Measurements from ENCODE around the gene SERPINB1.

DNA sequence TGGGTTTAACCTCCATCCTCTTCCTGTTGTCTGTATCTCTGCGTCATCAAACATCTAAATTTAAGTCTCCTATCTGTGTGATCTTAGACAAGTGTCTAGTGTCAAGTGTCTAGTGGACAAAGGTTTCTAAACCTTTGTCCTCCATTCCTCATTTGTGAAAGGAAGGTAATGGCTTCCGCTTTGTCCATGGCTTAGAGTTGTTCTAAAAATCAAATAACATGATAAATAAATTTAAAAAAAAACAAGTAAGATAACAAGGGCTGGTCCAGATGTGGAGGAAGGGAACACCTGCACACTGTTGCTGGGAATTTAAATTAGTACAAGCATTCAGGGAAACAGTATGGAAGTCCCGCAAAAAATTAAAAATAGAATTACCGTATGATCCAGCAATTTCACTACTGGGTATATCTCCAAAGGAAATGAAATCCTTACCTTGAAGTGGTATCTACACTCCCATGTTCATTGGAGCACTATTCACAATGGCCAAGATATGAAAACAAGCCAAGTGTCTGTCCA, 17.6 kb upstream of the SERPINB1 start:
- TF ChIP-seq, protein P1, sequence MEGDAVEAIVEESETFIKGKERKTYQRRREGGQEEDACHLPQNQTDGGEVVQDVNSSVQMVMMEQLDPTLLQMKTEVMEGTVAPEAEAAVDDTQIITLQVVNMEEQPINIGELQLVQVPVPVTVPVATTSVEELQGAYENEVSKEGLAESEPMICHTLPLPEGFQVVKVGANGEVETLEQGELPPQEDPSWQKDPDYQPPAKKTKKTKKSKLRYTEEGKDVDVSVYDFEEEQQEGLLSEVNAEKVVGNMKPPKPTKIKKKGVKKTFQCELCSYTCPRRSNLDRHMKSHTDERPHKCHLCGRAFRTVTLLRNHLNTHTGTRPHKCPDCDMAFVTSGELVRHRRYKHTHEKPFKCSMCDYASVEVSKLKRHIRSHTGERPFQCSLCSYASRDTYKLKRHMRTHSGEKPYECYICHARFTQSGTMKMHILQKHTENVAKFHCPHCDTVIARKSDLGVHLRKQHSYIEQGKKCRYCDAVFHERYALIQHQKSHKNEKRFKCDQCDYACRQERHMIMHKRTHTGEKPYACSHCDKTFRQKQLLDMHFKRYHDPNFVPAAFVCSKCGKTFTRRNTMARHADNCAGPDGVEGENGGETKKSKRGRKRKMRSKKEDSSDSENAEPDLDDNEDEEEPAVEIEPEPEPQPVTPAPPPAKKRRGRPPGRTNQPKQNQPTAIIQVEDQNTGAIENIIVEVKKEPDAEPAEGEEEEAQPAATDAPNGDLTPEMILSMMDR (IDR thresholded peaks at IDR 0.05), result no peak
- TF ChIP-seq POLR2A (IDR thresholded peaks at IDR 0.05), result no peak
